GM21723 (cell line): ENCODE measurements around the gene CACNB1.
A peak's percentile ranks its signal among the peaks of the same experiment; 100 is the strongest.

Experiments used
- ATAC-seq: cut with Tn5 transposase; IDR thresholded peaks from one replicate; pipeline ENCODE4 v1.9.1; 2021; ENCODE audit warnings: mild to moderate bottlenecking, moderate library complexity; ENCODE audit not compliant: unreplicated experiment

CACNB1 gene

DNA sequence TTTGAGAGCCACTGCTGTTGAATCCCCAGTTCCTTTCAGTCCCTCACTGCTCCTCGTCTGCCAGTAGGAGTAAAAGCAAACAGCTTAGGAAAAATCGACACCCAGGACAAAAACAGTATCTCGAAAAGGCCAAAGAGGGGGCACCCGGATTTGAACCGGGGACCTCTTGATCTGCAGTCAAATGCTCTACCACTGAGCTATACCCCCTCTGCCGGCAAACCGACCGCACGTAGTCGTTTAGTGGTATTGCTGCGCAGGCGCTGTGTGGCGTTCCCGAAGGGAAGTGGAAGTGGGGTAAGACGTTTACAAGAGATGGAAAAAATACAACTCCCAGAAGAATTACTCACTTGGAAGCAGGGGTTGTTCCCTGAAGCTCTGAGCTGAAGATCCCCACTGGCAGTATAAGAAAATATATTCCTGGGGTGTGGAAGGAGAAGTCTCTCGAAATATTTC lies 43.8 kb downstream of the CACNB1 start:
- ATAC-seq, result peak; percentile 47

DNA sequence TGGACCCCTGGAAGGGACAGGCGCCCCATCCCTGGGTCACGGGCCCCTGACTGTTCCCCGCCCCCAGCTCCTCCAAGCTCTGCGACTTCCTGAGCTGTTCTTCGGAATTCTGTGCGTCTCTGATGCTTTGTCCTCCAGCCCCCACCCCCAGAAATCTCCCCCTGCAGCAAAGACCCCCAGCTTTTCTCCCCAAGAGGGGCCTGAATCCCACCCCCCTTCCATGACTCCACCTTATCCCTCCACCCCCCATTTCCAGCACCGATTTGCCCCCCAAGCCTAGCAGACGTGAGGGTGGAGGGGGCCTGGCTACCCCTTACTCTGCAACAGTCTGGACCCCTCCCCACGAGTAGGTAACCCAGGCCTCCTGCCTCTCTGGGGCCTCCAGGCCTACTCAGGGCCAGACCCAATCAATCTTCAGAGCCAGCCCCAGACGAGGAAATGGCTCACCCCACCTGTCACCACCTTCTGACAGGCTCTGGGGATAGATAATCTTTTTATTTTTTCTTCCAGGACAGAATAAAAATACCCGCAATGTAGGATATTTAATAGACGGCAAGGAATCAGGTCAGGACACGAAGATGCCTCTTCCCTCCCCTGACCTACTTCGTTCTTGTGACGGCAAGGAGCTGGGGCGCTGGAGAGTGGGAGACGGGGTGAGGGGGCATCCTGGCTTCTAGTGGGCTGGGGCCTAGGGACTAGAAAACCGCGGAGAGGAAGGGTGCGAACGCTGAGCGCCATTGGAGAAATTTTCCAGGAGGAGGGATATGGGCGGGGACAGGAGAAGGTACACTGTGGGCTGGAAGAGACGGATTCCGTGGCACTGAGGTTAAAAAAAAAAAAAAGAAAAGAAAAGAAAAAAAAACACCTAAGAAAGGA lies 45.3 kb downstream of the CACNB1 start:
- no peak for ATAC-seq

GRCh38 chr17:39151150-39151942 lies 46.1 kb downstream of the CACNB1 start, which contains the start of gene PLXDC1:
PLXDC1 (minus strand) TSS chr17:39151637; CDS start chr17:39151437, 200 bp downstream.
- no peak for ATAC-seq

DNA sequence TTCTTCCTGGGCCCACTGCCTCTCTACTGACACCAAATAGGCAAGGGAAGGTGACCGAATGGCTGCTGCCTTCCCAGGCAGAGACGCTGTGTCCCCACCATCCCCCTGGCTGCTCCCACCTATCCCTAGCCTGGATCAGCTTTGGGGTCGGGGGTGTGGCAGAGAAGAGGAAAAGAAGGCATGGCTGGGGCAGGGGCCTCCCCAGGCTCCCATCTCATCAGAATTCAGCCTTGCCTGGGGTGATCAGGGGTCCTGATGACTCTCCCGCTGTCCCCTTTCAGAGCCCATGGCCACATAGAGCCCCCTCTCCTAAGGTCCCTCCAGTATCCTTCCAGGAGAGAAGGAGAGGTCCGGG lies 46.7 kb downstream of the CACNB1 start:
- ATAC-seq, result no peak

DNA sequence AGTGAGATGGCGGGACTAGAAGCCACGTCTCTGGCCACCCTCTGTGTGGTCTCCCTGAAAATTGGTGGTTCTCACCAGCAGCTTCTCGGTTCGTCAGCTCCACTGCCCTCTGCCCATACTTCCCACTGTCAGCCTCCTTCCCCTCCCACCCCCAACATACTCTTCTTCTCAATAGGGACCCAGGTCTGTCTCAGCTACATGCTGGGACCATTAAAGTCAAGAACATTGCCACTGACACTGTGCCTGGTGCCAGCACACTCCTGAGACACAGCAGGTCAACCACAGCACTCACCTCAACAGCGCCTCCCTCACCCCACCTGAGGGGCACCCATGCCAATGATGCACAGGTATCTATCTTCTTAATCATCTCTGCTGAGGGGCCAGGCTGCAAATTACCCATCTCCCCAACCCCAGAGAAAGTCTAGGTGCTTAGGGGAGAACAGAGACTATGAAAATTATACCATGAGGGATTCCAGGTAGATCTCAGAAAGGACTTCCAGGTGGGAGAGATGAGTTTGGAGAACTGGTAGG lies 47.3 kb downstream of the CACNB1 start:
- no peak for ATAC-seq

- no peak for ATAC-seq
These were observed 50.0 kb downstream of the CACNB1 start for GRCh38 chr17:39147221-39148185.

- no peak for ATAC-seq
These were observed 51.2 kb downstream of the CACNB1 start for GRCh38 chr17:39146273-39146672.

DNA sequence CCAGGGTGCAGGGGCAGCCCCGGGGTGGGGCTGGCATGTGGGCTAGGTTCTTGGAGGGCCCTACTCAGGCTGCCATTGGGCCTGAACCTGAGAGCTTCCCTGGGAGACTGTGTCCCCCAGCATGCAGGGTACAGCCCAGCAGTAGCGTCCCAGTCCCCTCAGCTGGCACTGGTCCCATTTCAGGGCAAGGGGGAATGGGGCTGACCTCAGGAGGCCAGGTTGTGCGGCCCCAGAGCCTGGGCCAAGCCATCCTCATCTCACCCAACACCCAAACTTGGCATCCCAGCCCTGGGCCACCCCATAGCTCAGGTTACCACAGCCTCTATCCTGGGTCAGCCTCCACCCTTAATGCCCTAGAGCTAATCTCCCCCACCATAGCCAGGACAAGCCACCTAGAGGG lies 52.3 kb downstream of the CACNB1 start:
- ATAC-seq, result no peak

DNA sequence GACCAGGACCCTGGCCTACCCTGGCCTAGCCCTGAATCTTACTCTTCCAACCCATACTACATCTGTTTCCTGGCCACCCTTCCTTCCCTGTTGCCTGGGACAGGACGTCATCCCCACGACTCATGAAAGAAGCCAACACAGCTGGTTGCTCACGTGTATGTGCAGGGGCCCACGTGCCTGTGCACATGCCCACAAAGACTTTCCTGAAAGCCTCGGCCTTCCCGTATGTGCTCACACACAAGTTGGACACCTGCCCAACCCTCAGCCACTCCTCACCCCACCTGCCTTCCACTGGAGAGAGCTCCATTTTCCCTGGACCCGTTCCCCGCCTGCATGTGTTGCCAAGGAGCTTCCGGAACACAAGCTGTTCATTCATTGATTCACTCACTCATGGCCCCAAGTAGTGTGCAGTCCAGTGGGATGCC lies 53.0 kb downstream of the CACNB1 start:
- ATAC-seq, result no peak

DNA sequence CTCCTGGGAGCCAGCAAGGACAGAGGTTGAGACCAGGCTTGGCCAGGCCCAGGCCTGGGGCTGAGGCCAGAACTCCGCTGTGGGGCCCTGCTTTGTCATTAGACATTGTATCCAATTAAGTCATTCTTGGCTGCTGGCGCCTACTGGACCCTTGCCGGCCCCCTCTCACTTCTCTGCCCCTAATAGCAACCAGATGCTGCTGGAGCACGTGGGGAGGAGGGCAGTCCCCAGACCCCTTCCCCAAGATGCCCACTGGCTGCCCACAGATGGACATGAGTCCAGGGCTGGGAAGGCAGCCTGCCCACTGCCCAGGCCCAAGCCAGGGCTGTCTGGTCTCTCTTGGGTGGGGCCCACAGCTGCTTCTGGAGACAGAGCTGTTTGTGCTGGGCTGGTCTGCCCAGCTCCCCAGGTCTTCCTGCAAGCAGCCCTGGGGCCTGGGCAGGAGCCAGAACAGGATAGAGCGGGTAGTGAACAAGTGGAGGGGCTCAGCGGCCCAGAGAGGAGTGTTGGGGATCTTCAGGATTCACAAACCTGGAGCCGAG lies 53.8 kb downstream of the CACNB1 start:
- ATAC-seq, result no peak

DNA sequence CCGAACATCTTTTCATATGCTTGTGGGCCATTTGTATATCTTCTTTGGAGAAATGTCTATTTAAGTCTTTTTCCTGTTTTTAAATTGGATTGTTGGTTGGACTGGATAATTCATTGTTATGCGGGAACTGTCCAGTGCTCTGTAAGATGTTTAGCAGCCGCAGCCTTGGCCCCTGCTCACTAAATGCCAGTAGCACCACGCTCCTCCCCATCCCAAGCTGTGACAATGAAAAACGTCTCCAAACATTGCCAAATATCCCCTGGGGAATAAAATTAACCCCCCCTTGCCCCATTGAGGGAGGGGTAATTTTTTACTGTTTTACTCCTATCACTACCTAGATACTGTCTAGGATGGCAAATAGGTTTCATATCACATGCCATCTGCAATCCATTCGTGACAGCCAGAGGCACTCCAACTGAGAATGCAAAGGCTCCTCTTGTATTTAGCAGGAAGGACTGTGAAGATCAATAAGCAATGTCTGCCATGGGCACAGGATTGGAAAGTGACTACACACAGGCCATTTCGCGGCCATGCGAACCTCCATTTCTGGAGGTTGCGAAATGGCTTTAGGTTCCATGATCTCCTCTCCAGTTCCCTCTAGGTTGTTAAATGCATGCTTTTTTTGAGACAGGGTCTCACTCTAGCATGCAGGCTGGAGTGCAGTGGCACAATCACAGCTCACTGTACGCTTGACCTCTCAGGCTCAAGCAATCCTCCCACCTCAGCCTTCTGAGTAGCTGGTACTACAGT lies 55.4 kb downstream of the CACNB1 start:
- no peak for ATAC-seq

GRCh38 chr17:39141294-39141693 lies 56.2 kb downstream of the CACNB1 start:
- no peak for ATAC-seq

DNA sequence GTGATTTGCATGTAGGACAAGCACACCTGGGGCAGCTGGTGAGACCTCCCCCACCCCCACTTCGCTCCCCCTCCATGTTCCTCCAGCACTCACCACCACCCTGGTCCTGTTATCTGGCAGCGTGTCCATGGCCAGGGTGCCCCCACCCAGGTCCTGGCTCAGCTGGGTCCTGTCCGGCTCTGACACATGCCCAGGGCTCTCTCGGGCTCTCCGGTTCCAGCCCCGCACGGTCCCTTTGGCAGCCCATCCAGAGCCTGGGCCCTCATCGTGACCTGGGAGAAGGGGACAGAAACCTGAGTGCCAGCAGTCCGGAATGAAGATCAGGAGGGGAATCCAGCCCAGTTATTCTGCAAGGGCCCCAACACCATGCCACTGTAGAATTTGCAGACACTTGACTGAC lies 57.9 kb downstream of the CACNB1 start:
- no peak for ATAC-seq

DNA sequence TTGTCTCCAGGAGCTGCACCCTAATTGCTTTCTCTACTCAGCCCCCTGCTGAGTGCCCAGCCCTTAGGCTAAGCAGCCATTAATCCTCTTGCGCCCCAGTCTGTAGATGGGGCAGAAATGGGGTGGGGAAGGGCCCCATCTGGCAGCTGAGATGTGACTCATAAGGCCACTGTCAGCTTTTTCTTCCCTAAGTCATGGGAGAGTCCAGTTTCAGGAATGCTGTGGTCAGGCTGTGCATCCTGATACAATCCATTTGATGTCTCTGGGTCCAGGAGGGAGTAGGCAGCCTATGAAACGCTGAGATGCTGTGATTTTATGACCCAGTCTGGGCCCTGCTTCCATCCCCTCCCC lies 58.3 kb downstream of the CACNB1 start:
- ATAC-seq, result no peak

DNA sequence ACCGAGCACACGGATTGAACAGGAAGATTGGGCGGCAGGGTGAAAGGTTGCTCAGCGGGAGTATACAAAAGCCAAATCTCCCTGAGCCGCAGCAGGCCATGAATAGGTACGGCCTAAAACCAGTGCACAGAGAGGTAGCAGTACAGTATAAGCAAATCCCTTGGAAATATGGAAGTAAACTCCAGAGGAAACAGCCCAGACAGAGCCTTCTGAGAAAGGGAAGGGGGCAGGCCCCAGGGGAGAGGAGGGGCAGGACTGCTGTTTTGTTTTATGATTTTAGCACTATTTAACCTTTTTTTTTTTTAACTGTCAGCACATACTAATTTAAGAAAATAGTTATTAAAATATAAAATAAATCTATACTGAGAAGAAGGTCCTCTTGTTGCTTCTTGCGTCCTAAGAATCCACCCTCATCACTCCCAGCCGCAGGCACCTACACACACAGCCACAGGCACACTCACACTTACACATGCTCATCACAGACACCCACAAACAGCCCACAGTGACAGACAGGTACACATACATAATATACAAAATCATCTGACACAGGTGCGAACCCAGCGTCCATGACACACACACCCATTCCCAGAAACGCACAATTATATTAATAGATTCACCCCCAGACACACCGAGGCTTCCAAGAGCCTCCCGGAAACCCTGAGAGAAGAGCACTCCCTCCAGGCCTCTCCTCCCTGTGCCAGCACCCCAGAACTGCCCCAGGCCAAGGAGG lies 58.9 kb downstream of the CACNB1 start:
- no peak for ATAC-seq

GRCh38 chr17:39134878-39135277 lies 62.6 kb downstream of the CACNB1 start:
- ATAC-seq, result no peak

DNA sequence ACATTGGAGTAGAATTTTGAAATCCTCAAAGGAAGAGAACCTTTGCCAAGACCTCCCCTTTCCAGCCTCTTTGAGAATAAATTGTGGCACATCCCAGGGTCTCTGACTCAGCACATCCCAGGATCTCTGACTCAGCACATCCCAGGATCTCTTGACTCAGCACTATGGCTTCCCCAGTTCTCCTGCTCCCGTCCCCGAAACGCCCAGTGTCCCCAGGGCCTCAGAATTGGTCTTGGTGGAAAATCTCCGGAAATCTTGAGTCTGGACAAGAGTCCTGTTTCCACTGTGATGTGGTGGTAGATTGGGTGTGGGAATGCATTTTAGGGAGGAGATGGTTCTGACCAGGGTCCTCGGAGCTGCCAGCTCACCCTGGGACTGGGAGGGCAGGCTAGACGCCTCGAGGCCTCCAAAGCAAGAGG lies 65.3 kb downstream of the CACNB1 start:
- ATAC-seq, result no peak

GRCh38 chr17:39131616-39132015 lies 65.9 kb downstream of the CACNB1 start:
- ATAC-seq, result no peak

DNA sequence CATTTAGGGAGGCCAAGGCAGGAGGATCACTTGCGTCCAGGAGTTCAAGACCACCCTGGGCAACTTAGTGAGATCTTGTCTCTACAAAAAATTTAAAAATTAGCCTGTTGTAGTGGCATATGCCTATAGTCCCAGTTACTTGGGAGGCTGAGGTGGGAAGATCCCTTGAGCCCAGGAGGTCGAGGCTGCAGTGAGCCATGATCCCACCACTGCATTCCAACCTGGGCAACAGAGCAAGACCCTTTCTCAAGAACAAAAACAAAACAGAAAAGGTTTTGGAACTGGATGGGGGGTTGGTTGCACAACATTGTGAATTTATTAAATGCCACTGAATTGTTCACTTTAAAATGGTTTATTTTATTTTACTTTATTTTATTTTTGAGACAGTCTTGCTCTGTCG lies 67.3 kb downstream of the CACNB1 start:
- no peak for ATAC-seq
